A673 (cell line): ENCODE data around the gene RSRC1.

Source experiments
- EZH2 ChIP-seq: fragments of 200-600 bp; sonication (generic); IDR thresholded peaks from 2 replicates; pipeline ENCODE4 v1.6.1; 2017; ENCODE audit warnings: borderline replicate concordance, low read depth, mild to moderate bottlenecking, mixed read lengths, antibody characterized with exemption, low read length; ENCODE audit not compliant: poor library complexity, severe bottlenecking
- TF ChIP-seq, protein P1 (sequence below): fragments of 300-800, 200-600 bp; sonication (generic); conservative IDR thresholded peaks from 2 replicates; pipeline ENCODE4 v1.5.1; 2017; ENCODE audit warnings: low read depth, mild to moderate bottlenecking, antibody characterized with exemption, low read length, moderate library complexity, mixed read lengths

GRCh38 chr3:158494673-158495072, 384.8 kb downstream of the RSRC1 start:
- TF ChIP-seq, protein P1, sequence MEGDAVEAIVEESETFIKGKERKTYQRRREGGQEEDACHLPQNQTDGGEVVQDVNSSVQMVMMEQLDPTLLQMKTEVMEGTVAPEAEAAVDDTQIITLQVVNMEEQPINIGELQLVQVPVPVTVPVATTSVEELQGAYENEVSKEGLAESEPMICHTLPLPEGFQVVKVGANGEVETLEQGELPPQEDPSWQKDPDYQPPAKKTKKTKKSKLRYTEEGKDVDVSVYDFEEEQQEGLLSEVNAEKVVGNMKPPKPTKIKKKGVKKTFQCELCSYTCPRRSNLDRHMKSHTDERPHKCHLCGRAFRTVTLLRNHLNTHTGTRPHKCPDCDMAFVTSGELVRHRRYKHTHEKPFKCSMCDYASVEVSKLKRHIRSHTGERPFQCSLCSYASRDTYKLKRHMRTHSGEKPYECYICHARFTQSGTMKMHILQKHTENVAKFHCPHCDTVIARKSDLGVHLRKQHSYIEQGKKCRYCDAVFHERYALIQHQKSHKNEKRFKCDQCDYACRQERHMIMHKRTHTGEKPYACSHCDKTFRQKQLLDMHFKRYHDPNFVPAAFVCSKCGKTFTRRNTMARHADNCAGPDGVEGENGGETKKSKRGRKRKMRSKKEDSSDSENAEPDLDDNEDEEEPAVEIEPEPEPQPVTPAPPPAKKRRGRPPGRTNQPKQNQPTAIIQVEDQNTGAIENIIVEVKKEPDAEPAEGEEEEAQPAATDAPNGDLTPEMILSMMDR = no peak
- TF ChIP-seq EZH2 = no peak
